GM12873 (cell line): Measurements from ENCODE around the gene ITGB3.

Experiments
- TF ChIP-seq, protein P1 (sequence below): IDR thresholded peaks from 2 replicates; pipeline ENCODE4 v1.5.1; 2012; ENCODE audit warnings: low read depth, mild to moderate bottlenecking, moderate library complexity, low read length, control low read depth; ENCODE audit not compliant: insufficient read depth; ENCODE audit errors: missing control alignments

Gene ITGB3

DNA sequence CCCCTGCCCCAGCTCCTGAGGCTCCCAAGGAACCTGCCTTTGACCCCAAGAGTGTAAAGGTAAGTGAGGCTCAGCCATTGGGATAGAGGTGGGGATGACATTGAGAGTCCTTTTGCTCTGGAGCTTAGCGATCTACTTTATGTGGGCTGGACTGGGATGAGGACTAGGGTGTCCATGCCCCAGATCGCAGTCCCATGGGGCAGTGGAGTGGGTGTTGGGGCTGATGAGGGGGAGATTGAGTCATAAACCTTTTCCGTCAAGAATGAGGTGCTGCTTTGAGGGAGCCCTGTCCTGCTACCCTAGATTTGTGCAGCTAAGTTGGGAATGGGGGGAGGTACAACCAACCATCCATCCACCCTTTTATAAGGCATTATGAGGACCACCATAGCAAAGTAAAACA is 44.1 kb upstream of the ITGB3 start:
- TF ChIP-seq, protein P1, sequence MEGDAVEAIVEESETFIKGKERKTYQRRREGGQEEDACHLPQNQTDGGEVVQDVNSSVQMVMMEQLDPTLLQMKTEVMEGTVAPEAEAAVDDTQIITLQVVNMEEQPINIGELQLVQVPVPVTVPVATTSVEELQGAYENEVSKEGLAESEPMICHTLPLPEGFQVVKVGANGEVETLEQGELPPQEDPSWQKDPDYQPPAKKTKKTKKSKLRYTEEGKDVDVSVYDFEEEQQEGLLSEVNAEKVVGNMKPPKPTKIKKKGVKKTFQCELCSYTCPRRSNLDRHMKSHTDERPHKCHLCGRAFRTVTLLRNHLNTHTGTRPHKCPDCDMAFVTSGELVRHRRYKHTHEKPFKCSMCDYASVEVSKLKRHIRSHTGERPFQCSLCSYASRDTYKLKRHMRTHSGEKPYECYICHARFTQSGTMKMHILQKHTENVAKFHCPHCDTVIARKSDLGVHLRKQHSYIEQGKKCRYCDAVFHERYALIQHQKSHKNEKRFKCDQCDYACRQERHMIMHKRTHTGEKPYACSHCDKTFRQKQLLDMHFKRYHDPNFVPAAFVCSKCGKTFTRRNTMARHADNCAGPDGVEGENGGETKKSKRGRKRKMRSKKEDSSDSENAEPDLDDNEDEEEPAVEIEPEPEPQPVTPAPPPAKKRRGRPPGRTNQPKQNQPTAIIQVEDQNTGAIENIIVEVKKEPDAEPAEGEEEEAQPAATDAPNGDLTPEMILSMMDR = no peak

DNA sequence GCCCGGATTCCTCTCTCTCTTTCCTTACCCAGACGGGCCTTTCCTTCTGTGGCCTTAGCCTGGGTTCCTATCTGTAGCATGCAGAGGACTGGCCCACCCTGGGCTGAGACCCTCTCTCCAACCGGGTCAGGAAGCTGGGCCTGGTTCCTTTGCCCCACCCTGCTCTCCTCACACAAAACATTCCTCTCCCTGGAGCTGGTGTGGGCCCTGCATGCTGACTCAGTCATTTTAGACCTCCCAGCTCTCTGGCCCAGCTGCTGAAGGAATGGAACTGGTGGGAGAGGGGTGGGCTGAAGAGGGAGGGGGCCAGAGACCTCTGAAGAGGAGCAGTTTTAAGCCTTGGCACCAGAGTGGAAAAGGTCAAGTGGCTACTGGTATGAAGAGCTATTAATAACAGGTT is 43.5 kb upstream of the ITGB3 start:
- TF ChIP-seq, protein P1 = no peak

DNA sequence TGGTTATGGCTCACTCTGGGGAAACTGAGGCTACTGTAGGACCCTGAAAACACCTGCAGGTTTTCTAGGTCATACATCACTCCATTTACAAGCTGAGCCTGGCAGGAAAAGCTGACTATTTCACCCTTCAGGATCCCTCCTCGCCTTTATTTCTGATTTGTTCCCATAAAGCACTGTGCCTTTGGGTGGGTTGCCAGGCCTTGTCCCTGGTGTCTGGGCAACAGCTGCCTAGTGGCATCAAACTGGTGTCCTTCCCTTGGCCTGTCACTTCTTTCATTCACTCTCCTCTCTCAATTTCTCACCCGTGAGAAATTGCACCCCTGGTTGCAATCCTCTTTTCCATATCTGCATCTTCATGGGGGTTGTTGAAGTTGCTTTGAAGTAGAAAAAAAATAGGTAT is 42.8 kb upstream of the ITGB3 start:
- TF ChIP-seq, protein P1 = no peak

DNA sequence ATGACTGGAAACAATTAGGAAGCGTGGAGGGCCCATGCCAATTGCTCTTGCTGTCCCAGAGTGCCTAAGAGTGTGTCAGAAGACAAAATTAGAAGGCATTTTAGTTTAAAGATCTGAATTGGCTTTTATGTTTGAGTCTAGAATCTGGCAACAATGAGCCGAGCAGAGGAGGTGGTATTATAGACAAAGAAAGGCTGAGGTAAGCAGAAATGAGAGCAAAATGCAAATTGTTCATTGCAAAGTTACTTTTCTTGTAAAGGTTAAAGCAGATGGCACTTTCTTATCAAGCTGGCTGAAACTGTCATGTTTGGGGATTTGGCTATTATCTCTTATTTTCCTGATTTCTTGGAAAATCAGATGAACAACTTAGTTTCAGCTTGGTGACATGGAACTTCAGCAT is 41.2 kb upstream of the ITGB3 start:
- TF ChIP-seq, protein P1 = no peak

DNA sequence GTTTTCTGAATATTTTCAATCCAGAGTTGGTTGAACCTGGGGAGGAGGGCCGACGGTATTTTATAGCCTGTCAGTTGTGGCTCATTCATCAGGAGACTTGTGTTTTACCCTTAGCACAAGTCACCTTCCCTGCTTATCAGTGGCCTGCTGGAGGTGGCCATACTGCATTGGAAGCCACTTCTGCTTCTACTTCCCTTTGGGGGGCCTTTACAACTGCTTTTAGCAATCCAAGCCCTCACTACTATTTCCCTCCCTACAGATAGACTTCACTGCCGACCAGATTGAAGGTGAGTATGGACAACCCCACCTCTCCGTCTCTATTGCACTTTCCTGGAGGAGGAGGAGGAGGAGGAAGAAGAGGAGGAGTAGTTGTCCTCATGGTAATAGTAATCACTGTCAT is 40.1 kb upstream of the ITGB3 start:
- TF ChIP-seq, protein P1 = no peak

DNA sequence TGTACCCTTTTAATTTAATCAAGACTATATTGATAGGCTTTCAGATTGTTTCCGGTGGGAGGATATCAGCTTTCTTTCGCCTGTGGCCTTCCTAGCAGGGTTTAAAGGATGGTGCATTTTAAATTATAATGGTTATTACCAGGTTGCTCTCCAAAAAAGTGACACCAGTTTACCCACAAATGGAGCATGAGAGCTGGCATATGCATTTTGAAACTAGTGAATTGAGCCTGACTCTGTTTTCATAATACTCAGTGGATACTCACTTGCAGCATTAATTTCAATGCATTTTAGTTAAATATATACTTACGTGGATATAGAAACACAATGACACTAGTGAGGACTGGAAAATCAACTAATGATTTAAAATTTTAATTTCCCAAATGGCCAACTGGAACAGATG is 38.7 kb upstream of the ITGB3 start:
- TF ChIP-seq, protein P1 = no peak

DNA sequence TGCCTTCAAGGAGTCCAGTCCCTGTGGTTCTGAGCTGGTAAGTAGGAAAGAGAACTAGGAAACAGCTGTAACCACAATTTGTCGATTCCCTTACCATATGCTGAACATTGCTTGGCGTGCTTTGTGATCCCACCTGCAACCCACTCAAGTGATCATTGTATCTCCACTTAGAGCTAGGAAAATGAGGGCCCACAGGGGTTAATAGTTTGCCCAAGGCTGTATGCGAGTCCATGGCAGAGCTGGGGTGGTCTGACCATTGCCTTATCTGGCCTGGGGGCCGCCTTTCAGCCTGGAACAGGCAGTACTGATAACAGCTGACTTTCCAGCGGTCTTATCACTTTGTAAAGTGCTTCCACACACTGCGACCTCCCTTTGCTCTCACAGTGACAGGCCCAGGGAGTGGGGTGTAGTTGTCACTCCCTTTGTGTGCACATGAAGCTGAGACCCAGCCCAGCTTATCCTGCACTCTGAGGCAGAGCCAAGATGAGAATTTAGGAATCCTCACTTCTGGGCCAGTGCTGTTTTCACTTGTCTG is 34.7 kb upstream of the ITGB3 start:
- TF ChIP-seq, protein P1 = no peak
